Keratinocyte (primary cell): Measurements from ENCODE around the gene ACKR3. TPM values are rescaled to one million over a fixed set of nuclear protein-coding genes. Genes with fewer than 3 reads are reported as not detected.

Experiments used
- DNase-seq: peaks from one replicate; pipeline ENCODE4 v3.0.0-alpha.2; 2011; ENCODE audit warnings: low read depth, missing footprints, low spot score
- FAIRE-seq: peaks from 2 replicates; lab custom pipeline; 2011; peaks lifted over from hg19 to GRCh38; lab: Jason Lieb, UNC
- H2AFZ ChIP-seq: 2 replicates; pipeline ENCODE4 v1.6.0; 2012; ENCODE audit warnings: low read length, control low read depth, inconsistent platforms; ENCODE audit not compliant: control insufficient read depth
- H3K27ac ChIP-seq: 2 replicates; pipeline ENCODE4 v1.5.1; 2011; ENCODE audit warnings: low read length; ENCODE audit not compliant: control insufficient read depth, insufficient read depth
- H3K27me3 ChIP-seq: 3 replicates; pipeline ENCODE4 v1.6.0; 2011; ENCODE audit warnings: low read length; ENCODE audit not compliant: control insufficient read depth, insufficient read depth; ENCODE audit errors: extremely low read depth
- H3K36me3 ChIP-seq, 2 experiments: 2 replicates in 1 of 2; 3 replicates in 1 of 2; pipeline ENCODE4 v1.5.1; 2011; ENCODE audit warnings: low read length in 2 of 2, mild to moderate bottlenecking in 1 of 2; ENCODE audit not compliant: control insufficient read depth in 2 of 2, insufficient read depth in 2 of 2; ENCODE audit errors: extremely low read depth in 1 of 2
- H3K4me1 ChIP-seq: 3 replicates; pipeline ENCODE4 v1.5.1; 2011; ENCODE audit warnings: low read length; ENCODE audit not compliant: control insufficient read depth, insufficient read depth; ENCODE audit errors: extremely low read depth
- H3K4me2 ChIP-seq: 3 replicates; pipeline ENCODE4 v1.6.0; 2011; ENCODE audit warnings: low read depth, low read length; ENCODE audit not compliant: control insufficient read depth, insufficient read depth; ENCODE audit errors: extremely low read depth
- H3K4me3 ChIP-seq, 3 experiments: fragments of 200-600 bp in 1 of 3; sonication (generic) in 1 of 3; 2 replicates in 2 of 3; 3 replicates in 1 of 3; pipeline ENCODE4 v1.5.1; 2011 to 2016; ENCODE audit warnings: low read length in 3 of 3, mild to moderate bottlenecking in 3 of 3, control low read depth in 2 of 3, inconsistent platforms in 1 of 3, low read depth in 1 of 3, mixed read lengths in 1 of 3, mixed run types in 1 of 3, moderate library complexity in 1 of 3; ENCODE audit not compliant: control insufficient read depth in 2 of 3, insufficient read depth in 2 of 3; ENCODE audit errors: extremely low read depth in 1 of 3
- H3K79me2 ChIP-seq: 2 replicates; pipeline ENCODE4 v1.6.0; 2012; ENCODE audit warnings: low read length; ENCODE audit not compliant: control insufficient read depth, insufficient read depth
- H3K9ac ChIP-seq: 3 replicates; pipeline ENCODE4 v1.6.0; 2011; ENCODE audit warnings: low read length; ENCODE audit not compliant: control insufficient read depth, insufficient read depth; ENCODE audit errors: extremely low read depth
- H3K9me1 ChIP-seq: 3 replicates; pipeline ENCODE4 v1.6.0; 2011; ENCODE audit warnings: low read length; ENCODE audit not compliant: control insufficient read depth, insufficient read depth; ENCODE audit errors: extremely low read depth
- H3K9me3 ChIP-seq: 2 replicates; pipeline ENCODE4 v1.5.1; 2012; ENCODE audit warnings: low read depth, low read length; ENCODE audit not compliant: control insufficient read depth
- H4K20me1 ChIP-seq: 3 replicates; pipeline ENCODE4 v1.6.0; 2011; ENCODE audit warnings: low read length; ENCODE audit not compliant: control insufficient read depth, insufficient read depth; ENCODE audit errors: extremely low read depth
- CTCF ChIP-seq, 3 experiments: IDR thresholded peaks in 1 of 3; conservative IDR thresholded peaks in 1 of 3; optimal IDR thresholded peaks in 1 of 3; 2 replicates in 2 of 3; 3 replicates in 1 of 3; pipeline versions ENCODE3 to v1.5.1; 2011; ENCODE audit warnings: low read length in 3 of 3, mild to moderate bottlenecking in 3 of 3, moderate library complexity in 2 of 3, control low read depth in 1 of 3, inconsistent platforms in 1 of 3; ENCODE audit not compliant: insufficient read depth in 2 of 3; ENCODE audit errors: extremely low read depth in 1 of 3
- EZH2 ChIP-seq: IDR thresholded peaks from one replicate; pipeline ENCODE4 v1.6.1; 2012; ENCODE audit warnings: inconsistent platforms, mild to moderate bottlenecking, low read length, moderate library complexity
- dilution Hi-C: fragments of 300-500 bp; cut with MboI; formaldehyde crosslinking; loops from one replicate; pipeline ENCODE4 v1.7.0; 2020; ENCODE audit warnings: low sequenced_read_pairs; ENCODE audit not compliant: extremely low pct_ligation_motif_present
- polyA plus RNA-seq, 5 experiments: library from polyadenylated mRNA; depleted of rRNA in 3 of 5; stranded (reverse) in 3 of 5; stranded (forward) in 1 of 5; unstranded in 1 of 5; fragments of >200 nt; gene quantifications; 1 replicate in 1 of 5; 2 replicates in 3 of 5; 3 replicates in 1 of 5; pipeline versions ENCODE4 v1.2.1 to v1.2.3, GENCODE V29; 2011 to 2012; ENCODE audit warnings: missing spikeins in 2 of 5, low read depth in 1 of 5, low replicate concordance in 1 of 5

ACKR3 gene
- polyA plus RNA-seq, 1 donor (not counting 4 experiments of a cell fraction or from before 2014, with no cell fraction given) = 29.4 TPM

GRCh38 chr2:236526455-236527158, 43.0 kb upstream of the ACKR3 start:
- Histone ChIP-seq H3K4me3 (no peak overlapping the region), H3K36me3 (no peaks in the 10 kb centered on the region), H3K27me3 (peaks cover 3% of the 10 kb centered on the region), H2AFZ (no peak overlapping the region), H3K9me1 (no peaks in the 10 kb centered on the region), H3K9me3 (no peaks in the 10 kb centered on the region), H3K79me2 (no peaks in the 10 kb centered on the region), H3K4me1 (peaks cover under 1% of the 10 kb centered on the region), H3K27ac (no peak overlapping the region), H3K9ac (no peak overlapping the region), H3K4me2 (no peak overlapping the region), H4K20me1 (peaks cover 3% of the 10 kb centered on the region)
- no peak for FAIRE-seq
- dilution Hi-C loops = no loop called here
- TF ChIP-seq EZH2 = no peak
- TF ChIP-seq CTCF (optimal IDR thresholded peaks at IDR 0.05 in 1 of 3, IDR thresholded peaks at IDR 0.05 in 1 of 3, conservative IDR thresholded peaks at IDR 0.05 in 1 of 3; ENCODE audit: extremely low read depth in 1 of 3, insufficient read depth in 2 of 3, low read length in 3 of 3) = no peak
- DNase-seq = no peak

DNA sequence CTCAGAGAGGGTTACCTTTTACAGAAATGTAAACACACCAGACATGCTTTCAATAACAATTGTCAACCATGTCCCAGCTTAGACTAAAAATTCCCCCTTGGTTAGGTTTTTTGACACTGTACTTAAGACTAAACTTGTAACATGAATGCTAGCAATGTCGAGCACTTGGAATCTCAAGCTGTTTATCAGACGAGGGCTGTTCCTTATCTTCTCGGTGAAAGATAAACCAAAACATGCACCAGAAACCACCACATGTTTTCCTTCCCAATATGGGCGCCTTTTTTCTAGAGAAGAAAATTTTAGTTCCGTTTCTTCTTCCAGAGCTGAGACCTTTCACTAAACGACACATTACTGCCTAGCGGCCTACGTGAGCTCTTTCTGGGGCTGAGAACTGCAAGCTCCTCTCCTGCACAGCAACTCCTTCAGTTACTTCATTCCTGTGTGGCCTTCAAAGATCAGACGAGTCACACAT, 42.4 kb upstream of the ACKR3 start:
- Histone ChIP-seq H3K4me1 (peaks cover 3% of the 10 kb centered on the region), H3K27ac (no peak overlapping the region), H3K79me2 (no peaks in the 10 kb centered on the region), H3K9me1 (no peaks in the 10 kb centered on the region), H3K4me2 (no peak overlapping the region), H3K36me3 (no peaks in the 10 kb centered on the region), H2AFZ (no peak overlapping the region), H3K27me3 (no peaks in the 10 kb centered on the region), H3K9me3 (no peaks in the 10 kb centered on the region), H4K20me1 (peaks cover 3% of the 10 kb centered on the region), H3K9ac (no peak overlapping the region), H3K4me3 (no peak overlapping the region)
- no peak for FAIRE-seq
- dilution Hi-C loops = no loop called here
- TF ChIP-seq EZH2 (no peak), CTCF (optimal IDR thresholded peaks at IDR 0.05 in 1 of 3, IDR thresholded peaks at IDR 0.05 in 1 of 3, conservative IDR thresholded peaks at IDR 0.05 in 1 of 3; ENCODE audit: extremely low read depth in 1 of 3, insufficient read depth in 2 of 3, low read length in 3 of 3) (no peak)
- DNase-seq = no peak
